A549 treated with Hydrocortisone at 1 μM for 4 hours (cell line): ENCODE results near the gene PCDHB14. TPM values are rescaled to one million over a fixed set of nuclear protein-coding genes. Genes with fewer than 3 reads are reported as not detected.

Source experiments
- total RNA-seq: library from RNA; stranded (reverse); fragments of 200-300 nt; extraction: Qiagen RNA extraction; gene quantifications from 5 replicates; pipeline ENCODE4 v1.2.3, GENCODE V29; 2022

The PCDHB14 gene
- total RNA-seq = 0.06 to 0.10 TPM (median 0.08 TPM) in 5 replicates

DNA sequence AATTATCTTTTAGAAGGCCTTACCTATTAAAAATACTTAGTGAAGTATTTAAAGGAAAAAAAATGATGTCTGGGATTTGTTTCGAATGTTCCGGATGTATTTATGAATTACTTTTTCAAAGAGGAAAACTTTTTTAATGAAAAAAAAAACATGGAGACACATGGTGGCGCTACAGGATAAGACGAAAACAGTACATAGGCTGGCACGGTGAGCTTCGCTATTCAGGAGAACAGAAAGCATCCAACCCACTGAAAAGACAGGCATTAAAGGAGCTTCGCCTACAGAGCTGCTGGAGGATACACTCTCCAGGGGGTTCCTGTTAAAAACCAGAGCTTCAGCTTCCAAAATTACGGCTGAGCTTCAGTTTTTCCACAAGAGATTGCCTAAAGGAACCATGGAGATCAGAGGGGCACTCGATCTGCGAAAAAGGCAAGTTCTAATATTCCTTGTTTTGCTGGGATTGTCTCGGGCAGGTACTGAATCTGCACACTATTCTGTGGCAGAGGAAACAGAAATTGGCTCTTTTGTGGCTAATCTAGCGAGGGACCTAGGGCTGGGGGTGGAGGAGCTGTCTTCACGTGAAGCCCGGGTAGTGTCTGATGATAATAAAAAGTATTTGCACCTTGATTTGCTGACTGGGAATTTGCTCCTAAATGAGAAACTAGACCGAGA lies at the start of gene PCDHB14:
Gene PCDHB14, plus strand, starts transcription at position 232 of the 672 bp plus-strand sequence. Its CDS starts 163 bp downstream, at position 395.

GRCh38 chr5:141177577-141178191 lies 45.5 kb upstream of the PCDHB14 start, which contains the start of gene PCDHB8:
Gene PCDHB8, plus strand, starts transcription at chr5:141177790. Its CDS starts 245 bp downstream, at chr5:141178035.

DNA sequence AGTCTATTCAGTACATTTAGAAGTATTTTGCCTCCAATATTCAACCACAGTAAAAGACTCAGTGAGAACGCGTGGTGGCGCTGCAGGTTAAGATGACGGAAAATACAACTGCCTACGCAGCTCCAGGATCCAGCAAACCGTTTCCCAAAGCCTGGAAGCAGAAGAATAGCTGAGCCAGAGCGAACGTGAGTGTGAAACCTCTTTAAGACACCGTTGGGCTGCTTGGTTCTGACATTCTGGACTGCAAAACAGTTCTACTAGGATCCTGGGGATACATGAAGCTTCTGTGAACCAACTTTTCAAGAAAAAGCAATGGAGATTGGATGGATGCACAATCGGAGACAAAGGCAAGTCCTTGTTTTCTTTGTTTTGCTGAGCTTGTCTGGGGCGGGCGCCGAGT lies 40.9 kb upstream of the PCDHB14 start, which contains the start of gene PCDHB16:
Gene PCDHB16, plus strand, starts transcription at position 140 of the 400 bp plus-strand sequence. Its CDS starts 173 bp downstream, at position 313.

GRCh38 chr5:141186897-141187512 lies 36.1 kb upstream of the PCDHB14 start, which contains the start of gene PCDHB9:
Gene PCDHB9, plus strand, starts transcription at chr5:141187161. Its CDS starts 158 bp downstream, at chr5:141187319.

DNA sequence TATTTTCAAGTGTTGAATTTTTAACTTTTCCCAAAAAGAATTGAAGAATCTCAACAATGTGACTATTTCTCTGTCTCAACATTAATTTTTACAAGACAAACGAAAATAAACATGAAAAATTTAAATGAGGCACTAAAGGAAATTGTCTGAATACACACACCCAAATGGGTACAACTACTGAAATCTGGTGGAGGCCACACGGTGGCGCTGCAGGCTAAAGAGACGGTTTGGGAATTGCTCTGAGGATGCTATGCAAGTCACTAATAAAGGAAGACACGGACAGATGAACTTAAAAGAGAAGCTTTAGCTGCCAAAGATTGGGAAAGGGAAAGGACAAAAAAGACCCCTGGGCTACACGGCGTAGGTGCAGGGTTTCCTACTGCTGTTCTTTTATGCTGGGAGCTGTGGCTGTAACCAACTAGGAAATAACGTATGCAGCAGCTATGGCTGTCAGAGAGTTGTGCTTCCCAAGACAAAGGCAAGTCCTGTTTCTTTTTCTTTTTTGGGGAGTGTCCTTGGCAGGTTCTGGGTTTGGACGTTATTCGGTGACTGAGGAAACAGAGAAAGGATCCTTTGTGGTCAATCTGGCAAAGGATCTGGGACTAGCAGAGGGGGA lies 30.9 kb upstream of the PCDHB14 start, which contains the start of gene PCDHB10:
Gene PCDHB10, plus strand, starts transcription at position 244 of the 616 bp plus-strand sequence. Its CDS starts 200 bp downstream, at position 444.

DNA sequence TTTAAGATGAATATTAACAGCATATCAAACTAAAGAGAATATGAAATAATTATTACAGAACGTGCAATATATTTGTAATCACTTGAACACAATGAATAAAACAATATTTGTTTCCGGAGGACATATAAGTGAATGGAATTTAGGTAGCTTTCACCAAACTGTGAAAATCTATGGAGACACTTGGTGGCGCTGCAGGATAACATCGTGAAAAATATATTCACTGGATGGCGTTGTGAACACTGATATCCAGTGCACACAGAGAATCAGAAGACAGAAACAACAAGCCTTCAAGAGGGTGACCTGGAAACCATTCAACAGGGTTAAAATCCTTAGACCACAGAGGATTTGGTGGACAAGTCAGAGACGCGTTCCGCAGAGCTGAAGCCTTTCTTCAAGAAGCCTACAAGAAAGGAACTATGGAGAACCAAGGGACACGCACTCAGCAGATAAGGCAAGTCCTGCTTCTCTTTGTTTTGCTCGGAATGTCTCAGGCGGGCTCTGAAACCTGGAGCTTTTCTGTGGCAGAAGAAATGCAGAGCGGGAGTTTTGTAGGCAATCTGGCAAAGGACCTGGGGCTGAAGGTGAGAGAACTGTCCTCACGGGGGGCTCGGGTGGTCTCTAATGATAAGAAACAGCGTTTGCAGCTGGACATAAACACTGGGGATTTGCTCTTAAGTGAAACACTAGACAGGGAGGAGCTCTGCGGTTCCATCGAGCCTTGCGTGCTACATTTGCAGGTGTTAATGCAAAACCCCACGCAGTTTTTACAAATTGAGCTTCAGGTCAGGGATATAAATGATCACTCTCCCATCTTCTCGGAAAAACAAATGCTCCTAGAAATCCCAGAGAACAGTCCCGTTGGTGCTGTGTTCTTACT lies 23.5 kb upstream of the PCDHB14 start, which contains the start of gene PCDHB11:
Gene PCDHB11, plus strand, starts transcription at position 269 of the 877 bp plus-strand sequence. Its CDS starts 148 bp downstream, at position 417.

GRCh38 chr5:141208478-141208877 lies 14.7 kb upstream of the PCDHB14 start, which contains the start of gene PCDHB12:
Gene PCDHB12, plus strand, starts transcription at chr5:141208719. Its CDS starts 189 bp downstream, at chr5:141208908.

DNA sequence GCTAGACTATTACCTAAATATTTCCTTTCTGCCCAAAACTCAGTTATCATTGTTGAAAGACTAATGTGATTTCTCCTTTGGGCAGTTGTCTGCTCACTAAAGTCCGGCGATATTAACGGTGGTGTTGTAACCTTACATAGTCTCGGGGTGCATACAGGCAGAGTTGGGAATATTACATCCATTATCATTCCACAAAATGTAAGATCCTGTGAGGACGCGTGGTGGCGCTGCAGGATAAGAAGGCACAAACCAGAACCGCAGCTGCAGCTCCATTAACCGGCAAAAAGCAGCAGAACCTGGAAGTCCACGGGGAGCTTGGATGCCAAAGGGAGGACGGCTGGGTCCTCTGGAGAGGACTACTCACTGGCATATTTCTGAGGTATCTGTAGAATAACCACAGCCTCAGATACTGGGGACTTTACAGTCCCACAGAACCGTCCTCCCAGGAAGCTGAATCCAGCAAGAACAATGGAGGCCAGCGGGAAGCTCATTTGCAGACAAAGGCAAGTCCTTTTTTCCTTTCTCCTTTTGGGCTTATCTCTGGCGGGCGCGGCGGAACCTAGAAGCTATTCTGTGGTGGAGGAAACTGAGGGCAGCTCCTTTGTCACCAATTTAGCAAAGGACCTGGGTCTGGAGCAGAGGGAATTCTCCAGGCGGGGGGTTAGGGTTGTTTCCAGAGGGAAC lies 9.3 kb upstream of the PCDHB14 start, which contains the start of gene PCDHB13:
Gene PCDHB13, plus strand, starts transcription at position 264 of the 684 bp plus-strand sequence. Its CDS starts 205 bp downstream, at position 469.

DNA sequence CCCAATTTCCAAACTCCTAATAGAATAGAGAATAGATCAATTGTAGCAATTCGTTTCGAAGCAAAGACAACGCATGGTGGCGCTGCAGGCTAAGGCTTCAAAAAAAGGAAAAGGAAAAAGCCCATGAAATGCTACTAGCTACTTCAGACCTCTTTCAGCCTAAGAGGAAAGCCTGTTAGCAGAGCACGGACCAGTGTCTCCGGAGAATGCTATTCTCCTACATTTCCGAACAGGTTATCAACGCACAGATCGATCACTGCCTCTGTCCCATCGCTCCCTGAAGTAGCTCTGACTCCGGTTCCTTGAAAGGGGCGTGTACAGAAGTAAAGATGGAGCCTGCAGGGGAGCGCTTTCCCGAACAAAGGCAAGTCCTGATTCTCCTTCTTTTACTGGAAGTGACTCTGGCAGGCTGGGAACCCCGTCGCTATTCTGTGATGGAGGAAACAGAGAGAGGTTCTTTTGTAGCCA lies 22.1 kb downstream of the PCDHB14 start, which contains the start of gene PCDHB15:
Gene PCDHB15, plus strand, starts transcription at position 146 of the 468 bp plus-strand sequence. Its CDS starts 184 bp downstream, at position 330.

Other genes with a start within 250 kb of the PCDHB14 start
- not detected in 5 replicates for gene PCDHB1, start 172.0 kb upstream of the PCDHB14 start, total RNA-seq
- 3.1 to 3.9 TPM (median 3.4 TPM) in 5 replicates for gene PCDHB2, start 128.7 kb upstream of the PCDHB14 start, total RNA-seq
- gene PCDHB3, start 122.9 kb upstream of the PCDHB14 start, total RNA-seq = 0.03 to 0.07 TPM in 2 of 5 replicates, not detected in the others
- 0.06 to 0.10 TPM (median 0.07 TPM) in 3 of 5 replicates, not detected in the others for gene PCDHB4, start 101.5 kb upstream of the PCDHB14 start, total RNA-seq
- gene PCDHB5, start 88.1 kb upstream of the PCDHB14 start, total RNA-seq = 1.1 to 1.8 TPM (median 1.6 TPM) in 5 replicates
- 0.84 to 1.1 TPM (median 1.0 TPM) in 5 replicates for gene PCDHB6, start 73.3 kb upstream of the PCDHB14 start, total RNA-seq
- not detected in 5 replicates for gene PCDHB7, start 50.7 kb upstream of the PCDHB14 start, total RNA-seq
- gene PCDHB8, start 45.6 kb upstream of the PCDHB14 start, total RNA-seq = 0.13 to 0.36 TPM (median 0.30 TPM) in 5 replicates
- 0.05 to 0.08 TPM (median 0.05 TPM) in 4 of 5 replicates, not detected in the other for gene PCDHB16, start 41.0 kb upstream of the PCDHB14 start, total RNA-seq
- gene PCDHB9, start 36.2 kb upstream of the PCDHB14 start, total RNA-seq = 0.03 TPM in 1 of 5 replicates, not detected in the others
- 0.03 to 0.06 TPM (median 0.05 TPM) in 3 of 5 replicates, not detected in the others for gene PCDHB10, start 31.0 kb upstream of the PCDHB14 start, total RNA-seq
- 0.03 to 0.08 TPM (median 0.06 TPM) in 5 replicates for gene PCDHB11, start 23.7 kb upstream of the PCDHB14 start, total RNA-seq
- gene PCDHB12, start 14.6 kb upstream of the PCDHB14 start, total RNA-seq = 0.06 TPM in 1 of 5 replicates, not detected in the others
- gene PCDHB13, start 9.4 kb upstream of the PCDHB14 start, total RNA-seq = 0.06 to 0.09 TPM (median 0.09 TPM) in 4 of 5 replicates, not detected in the other
- 0.03 to 0.14 TPM (median 0.06 TPM) in 5 replicates for gene PCDHB15, start 22.1 kb downstream of the PCDHB14 start, total RNA-seq
- not detected in 5 replicates for gene SLC25A2, start 80.7 kb downstream of the PCDHB14 start, total RNA-seq
- 60.4 to 85.3 TPM (median 69.6 TPM) in 5 replicates for gene TAF7, start 97.4 kb downstream of the PCDHB14 start, total RNA-seq
- gene PCDHGA1, start 107.2 kb downstream of the PCDHB14 start, total RNA-seq = 0.22 to 0.38 TPM (median 0.31 TPM) in 5 replicates
- gene PCDHGA2, start 115.4 kb downstream of the PCDHB14 start, total RNA-seq = 0.54 to 0.91 TPM (median 0.62 TPM) in 5 replicates
- not detected in 5 replicates for gene PCDHGA3, start 120.5 kb downstream of the PCDHB14 start, total RNA-seq
- 1.3 to 2.2 TPM (median 1.6 TPM) in 5 replicates for gene PCDHGB1, start 126.8 kb downstream of the PCDHB14 start, total RNA-seq
- gene PCDHGA4, start 131.7 kb downstream of the PCDHB14 start, total RNA-seq = 0.06 to 0.16 TPM (median 0.12 TPM) in 4 of 5 replicates, not detected in the other
- gene PCDHGB2, start 136.7 kb downstream of the PCDHB14 start, total RNA-seq = 0.05 to 0.13 TPM (median 0.11 TPM) in 4 of 5 replicates, not detected in the other
- gene PCDHGA5, start 140.8 kb downstream of the PCDHB14 start, total RNA-seq = 0.10 to 0.23 TPM (median 0.13 TPM) in 5 replicates
- gene PCDHGB3, start 146.9 kb downstream of the PCDHB14 start, total RNA-seq = 0.20 to 0.25 TPM (median 0.21 TPM) in 5 replicates
- gene PCDHGA6, start 150.5 kb downstream of the PCDHB14 start, total RNA-seq = 0.14 to 0.26 TPM (median 0.20 TPM) in 5 replicates
- gene PCDHGA7, start 159.4 kb downstream of the PCDHB14 start, total RNA-seq = 0.57 to 1.2 TPM (median 0.76 TPM) in 5 replicates
- gene PCDHGB4, start 164.4 kb downstream of the PCDHB14 start, total RNA-seq = 0.56 to 1.1 TPM (median 0.85 TPM) in 5 replicates
- 0.02 to 0.05 TPM (median 0.05 TPM) in 3 of 5 replicates, not detected in the others for gene PCDHGA8, start 169.3 kb downstream of the PCDHB14 start, total RNA-seq
- 2.0 to 2.6 TPM (median 2.3 TPM) in 5 replicates for gene PCDHGB5, start 174.6 kb downstream of the PCDHB14 start, total RNA-seq
- 0.05 to 0.07 TPM (median 0.07 TPM) in 4 of 5 replicates, not detected in the other for gene PCDHGA9, start 179.4 kb downstream of the PCDHB14 start, total RNA-seq
- gene PCDHGB6, start 184.7 kb downstream of the PCDHB14 start, total RNA-seq = 0.05 to 0.18 TPM (median 0.10 TPM) in 5 replicates
- gene PCDHGA10, start 189.6 kb downstream of the PCDHB14 start, total RNA-seq = 0.02 to 0.03 TPM (median 0.02 TPM) in 3 of 5 replicates, not detected in the others
- 0.02 to 0.08 TPM (median 0.07 TPM) in 5 replicates for gene PCDHGB7, start 194.3 kb downstream of the PCDHB14 start, total RNA-seq
- 0.02 to 0.06 TPM (median 0.02 TPM) in 3 of 5 replicates, not detected in the others for gene PCDHGA11, start 197.7 kb downstream of the PCDHB14 start, total RNA-seq
- 0.03 TPM in 2 of 5 replicates, not detected in the others for gene PCDHGA12, start 207.2 kb downstream of the PCDHB14 start, total RNA-seq